Stimulated activated CD4-positive, alpha-beta T cell treated with anti-CD3 and anti-CD28 coated beads, Interleukin-1b, Interleukin-23, amount 100 ng/mL, for 24 hours (primary cell): ENCODE measurements around the gene RNF19B.

ENCODE experiments used
- DNase-seq, 4 experiments: peaks; one replicate each; pipeline ENCODE4 v3.0.0-alpha.2; 2020; ENCODE audit warnings: low read depth in 4 of 4, low spot score in 1 of 4

The RNF19B gene

GRCh38 chr1:32902535-32902920 is 62.1 kb downstream of the RNF19B start:
- no peak for DNase-seq

- DNase-seq, result no peak
Measured at GRCh38 chr1:32901823-32902534, 62.6 kb downstream of the RNF19B start.

DNA sequence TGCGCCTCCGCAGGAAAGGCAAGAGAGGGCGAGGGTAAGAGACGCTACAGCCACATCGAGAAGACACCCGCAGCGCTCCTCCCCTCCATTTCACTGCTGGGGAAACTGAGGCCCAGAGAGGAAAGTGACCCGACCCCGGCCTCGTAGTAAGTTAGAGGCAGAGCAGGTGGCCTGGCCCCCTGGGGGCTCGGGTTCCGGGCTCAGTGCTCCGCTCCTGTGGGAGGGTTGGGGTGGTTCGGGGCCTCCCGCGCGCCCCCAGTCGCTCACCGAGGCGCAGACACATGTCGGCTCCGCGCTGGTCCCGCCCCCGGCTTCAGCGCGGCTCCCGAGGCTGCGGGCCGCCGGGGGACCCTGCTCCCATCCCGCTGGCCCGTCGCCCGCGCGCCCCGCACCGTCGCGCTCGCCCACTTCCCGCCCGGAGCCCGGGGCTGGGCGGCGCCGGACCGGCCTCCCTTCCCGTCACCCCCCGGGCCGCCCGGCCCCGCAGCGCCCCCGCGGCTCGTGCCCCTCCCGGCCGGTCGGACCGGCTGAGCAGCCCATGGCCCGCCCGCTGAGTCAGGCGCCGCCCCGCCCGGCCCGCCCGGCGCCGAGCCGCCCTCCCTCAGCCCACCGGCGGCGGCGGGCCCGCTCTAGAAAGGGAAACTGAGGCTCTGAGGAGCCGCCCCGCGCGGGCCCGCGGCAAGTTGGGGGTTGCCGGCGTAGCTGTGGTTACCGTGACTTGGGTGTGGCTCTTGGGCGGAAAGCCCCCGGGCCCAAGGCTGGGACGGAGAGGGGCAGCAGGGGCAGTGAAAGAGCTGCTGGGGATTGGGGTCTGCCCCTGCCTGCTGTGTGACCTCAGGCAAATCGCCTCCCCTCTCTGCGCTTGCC is 63.4 kb downstream of the RNF19B start, which contains the start of gene TMEM54:
TSS of gene TMEM54 (minus strand) at position 434 of the 867 bp plus-strand sequence. CDS start at position 283, 151 bp downstream.
- DNase-seq, result no peak

GRCh38 chr1:32900371-32900955 is 64.1 kb downstream of the RNF19B start:
- DNase-seq, result no peak

- DNase-seq, result no peak
Measured at GRCh38 chr1:32899586-32900296, 64.9 kb downstream of the RNF19B start.

GRCh38 chr1:32898958-32899357 is 65.7 kb downstream of the RNF19B start:
- no peak for DNase-seq

DNA sequence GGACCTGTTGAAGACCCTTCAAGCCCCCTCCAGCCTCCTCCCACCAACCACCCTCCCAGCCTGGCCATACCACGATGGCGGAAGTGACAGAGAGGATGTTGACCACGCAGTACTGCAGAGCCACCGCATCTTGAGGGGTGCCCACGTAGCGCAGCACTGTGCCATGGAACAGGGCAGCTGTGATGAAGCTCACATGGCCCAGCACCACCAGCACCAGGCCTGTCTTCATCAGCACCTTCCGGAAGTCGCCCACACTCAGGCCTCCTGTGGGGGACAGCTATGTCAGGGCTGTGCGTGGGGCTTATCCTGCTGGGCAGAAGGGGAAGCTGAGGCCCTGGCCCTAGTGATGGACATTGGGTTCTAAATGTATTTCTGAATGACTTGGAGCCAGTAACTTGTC is 66.6 kb downstream of the RNF19B start:
- no peak for DNase-seq

DNA sequence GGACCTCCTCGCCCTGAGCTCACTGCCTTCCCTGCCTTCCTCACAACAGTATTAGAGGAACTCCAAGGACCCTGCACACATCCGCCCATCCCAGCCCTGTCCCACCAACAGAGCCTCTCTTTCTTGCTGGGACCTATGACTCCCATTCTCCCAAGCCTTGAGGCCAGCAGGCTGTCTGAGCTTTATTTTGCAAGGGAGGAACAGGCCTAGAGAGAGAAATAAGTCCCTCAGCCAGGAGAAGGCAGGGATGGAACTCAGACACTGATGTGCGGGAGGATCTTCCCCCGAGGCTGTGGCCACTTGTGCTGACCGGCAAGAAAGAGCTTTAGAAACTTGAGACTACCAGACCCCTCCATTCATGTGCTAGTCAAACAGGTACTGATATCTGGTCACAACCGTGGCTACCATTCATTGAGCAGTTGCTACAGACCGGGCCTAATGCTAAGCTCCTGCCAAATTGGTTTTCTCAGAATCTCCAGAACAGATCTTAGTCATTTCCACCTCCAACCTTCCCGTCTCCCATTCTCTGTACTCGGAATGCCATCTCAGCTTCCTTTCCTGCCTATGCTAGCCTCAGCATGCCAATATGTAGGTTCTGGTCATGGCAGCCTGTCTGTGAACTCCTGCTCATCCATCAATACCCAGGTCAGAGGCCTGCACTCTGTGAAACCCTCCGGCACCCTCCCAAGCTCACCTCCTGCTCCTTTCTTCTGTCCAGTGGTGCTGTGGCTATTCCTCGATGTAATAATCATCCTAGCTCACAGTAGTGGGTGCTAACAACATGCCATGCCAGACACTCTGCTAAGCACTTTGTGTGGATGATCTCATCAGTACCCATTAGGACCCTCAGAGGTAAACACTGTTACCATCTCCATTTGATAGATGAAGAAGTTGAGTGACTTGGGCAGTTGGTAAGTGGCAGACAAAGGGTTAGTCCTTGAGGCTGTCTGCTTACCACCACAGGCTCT is 67.2 kb downstream of the RNF19B start:
- DNase-seq, result no peak

DNA sequence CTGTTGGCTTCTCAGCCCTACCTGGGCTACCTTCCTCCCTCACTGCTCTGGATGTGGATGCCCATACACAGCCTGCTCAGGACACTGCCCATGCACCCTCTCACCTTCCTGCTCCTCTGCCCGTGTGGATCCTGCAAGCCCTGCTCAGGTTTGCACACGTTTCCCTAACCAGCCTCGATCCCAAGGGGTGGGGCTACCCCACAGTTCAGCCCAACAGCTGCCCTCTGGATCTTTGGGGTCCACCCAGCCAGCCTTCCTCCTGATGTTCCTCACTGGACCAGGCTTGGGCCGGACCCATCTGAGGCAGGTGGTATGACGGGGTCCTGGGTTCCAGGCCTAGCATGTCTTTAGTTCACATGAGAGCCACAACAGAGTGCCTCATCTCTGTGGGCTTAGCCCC is 68.2 kb downstream of the RNF19B start:
- no peak for DNase-seq

- no peak for DNase-seq
Measured at GRCh38 chr1:32895325-32896215, 69.0 kb downstream of the RNF19B start.

DNA sequence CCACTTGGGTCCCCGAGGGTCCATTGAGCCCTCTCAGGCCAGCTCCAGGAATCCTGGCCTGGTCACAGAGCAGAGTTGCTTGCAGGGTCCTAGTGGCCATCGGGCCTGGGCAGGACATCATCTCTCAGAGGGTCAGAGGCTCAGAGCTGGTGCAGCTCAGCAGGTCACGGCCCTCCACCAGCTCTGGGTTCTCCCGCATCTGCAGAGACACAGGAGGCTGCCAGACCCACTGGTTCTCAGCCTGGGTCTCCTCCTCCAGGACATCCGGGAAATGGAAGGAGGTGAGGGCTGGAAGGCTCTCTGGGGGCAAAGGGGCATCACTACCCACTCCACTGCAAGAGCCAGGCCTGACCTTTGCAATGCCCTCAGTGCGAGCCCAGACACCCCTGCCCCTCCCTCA is 69.9 kb downstream of the RNF19B start:
- no peak for DNase-seq

GRCh38 chr1:32894019-32894600 is 70.5 kb downstream of the RNF19B start:
- no peak for DNase-seq

- no peak for DNase-seq
Measured at GRCh38 chr1:32893198-32894018, 71.2 kb downstream of the RNF19B start.

DNA sequence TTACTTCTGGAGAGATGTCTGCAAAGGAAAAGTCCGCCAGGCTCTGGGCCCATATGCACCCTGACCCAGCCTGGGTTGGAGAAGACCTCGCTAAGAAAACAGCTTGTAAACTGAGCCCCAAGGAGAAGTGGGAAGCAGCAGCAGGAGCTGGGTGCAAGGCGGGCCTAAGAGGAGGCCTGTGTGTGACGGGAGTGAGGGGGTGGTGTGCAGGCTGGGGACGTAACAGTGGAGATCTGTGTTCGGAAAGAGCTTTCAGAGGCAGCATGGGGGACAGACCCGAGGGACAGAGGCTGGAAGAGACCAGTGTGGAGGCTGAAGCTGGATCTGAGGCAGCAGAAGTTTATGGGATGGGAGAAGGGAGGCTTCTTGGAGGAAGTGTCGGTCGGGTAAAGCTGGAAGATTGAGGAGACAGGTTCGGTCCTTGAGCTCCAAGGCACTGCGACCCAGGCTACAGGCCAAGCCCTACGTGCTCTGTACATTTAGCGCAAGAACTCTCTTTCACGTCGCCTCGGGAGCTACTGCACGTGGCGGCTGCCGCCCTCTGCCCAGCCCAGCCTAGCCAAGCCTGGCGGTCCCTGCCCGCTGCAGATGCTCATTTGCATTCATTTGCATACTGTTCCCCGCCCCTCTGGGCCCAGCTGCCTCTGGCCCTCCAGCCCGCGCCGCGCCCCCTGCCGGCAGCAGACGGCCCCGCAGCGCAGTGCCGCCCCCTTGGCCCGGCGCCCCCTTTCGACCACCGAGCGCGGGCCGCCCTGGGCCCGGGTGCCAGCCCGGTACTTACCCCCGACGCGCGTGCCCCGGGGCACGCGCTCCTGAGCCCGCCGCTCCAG is 72.0 kb downstream of the RNF19B start:
- no peak for DNase-seq

DNA sequence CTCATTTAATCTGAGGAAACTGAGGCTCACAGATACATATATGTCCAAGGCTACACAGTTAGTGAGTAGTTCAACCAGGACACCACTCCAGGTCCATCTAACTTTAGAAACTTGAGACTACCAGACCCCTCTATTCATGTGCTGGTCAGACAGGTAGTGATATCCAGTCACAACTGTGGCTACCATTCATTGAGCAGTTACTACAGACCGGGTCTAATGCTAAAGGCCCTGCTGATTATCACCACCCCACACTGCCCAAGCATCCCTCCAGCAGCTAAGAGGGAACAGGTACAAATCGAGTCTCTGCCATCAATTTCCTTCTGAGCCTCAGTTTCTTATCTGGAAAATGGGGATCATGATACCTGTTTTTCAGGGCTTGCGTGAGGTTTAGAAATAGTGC is 73.0 kb downstream of the RNF19B start:
- DNase-seq, result no peak

DNA sequence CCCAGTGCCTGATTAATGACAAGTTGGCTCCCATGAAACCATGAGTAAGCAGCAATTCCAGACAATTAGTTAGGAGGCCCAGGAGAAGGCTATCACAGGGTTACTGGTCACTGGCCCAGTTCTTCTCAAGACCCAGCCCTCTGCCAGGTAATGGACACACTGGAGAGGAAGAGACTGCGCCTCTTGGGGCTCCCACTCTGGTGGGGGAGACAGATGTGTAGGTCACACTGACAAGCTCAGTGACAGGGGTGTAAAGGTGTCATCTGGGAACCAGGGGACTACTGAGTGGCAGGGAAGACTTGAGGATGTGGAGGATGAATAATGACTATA is 73.4 kb downstream of the RNF19B start:
- DNase-seq, result no peak

DNA sequence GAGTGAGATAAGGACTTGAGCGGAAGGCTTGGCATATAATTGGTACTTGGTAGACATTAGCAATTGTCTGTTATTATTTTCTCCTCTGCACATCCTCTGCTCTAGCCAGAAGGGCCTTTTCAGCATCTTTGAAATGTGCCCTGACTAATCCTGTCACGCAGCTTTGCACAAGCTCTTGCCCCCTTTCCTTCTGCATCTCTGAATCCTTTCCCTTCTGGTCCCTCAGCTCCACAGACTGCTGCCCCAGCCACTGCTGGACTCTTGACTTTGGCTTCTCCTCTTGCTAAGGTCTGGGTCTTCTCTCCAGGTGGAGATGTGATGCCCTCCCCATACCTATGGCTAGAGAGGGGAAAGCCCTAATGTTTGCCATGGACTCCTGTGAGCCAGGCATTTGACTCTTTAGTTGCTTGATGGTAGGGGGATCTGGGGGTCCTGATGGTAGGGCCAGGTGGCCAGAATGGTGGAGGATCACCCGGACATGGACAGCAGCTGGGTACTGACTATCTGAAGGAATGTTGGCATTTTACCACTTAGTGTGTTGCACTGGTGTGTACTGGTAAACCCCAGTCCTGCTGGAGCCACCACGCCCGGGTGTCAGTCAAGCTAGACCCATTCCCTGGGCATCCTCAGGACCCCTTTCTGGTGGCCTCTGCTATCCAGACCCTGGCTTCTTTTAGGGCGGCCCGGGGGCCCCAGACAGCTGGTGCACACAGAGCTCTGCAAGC is 73.9 kb downstream of the RNF19B start:
- DNase-seq, result no peak
